Uterus (tissue), 4 donors: ENCODE results near the gene RORB. TPM values are rescaled to one million over a fixed set of nuclear protein-coding genes. Genes with fewer than 3 reads are reported as not detected.

Experiments
- DNase-seq, 2 donors: peaks; one replicate each; pipeline ENCODE4 v3.0.0-alpha.2; 2019 to 2020
- H3K27ac ChIP-seq, 2 donors: fragments of 200-600 bp; sonication (generic); 1 replicate in 1 of 2; 2 replicates in 1 of 2; pipeline ENCODE4 v1.5.1; 2016 to 2018
- H3K27me3 ChIP-seq, 2 donors: fragments of 200-600 bp; sonication (generic); one replicate each; pipeline ENCODE4 v1.5.1; 2018 to 2019; ENCODE audit warnings: control low read depth in 1 of 2
- H3K36me3 ChIP-seq, 2 donors: fragments of 200-600 bp; sonication (generic); one replicate each; pipeline ENCODE4 v1.5.1; 2019; ENCODE audit warnings: control low read depth in 1 of 2
- H3K4me1 ChIP-seq, 2 donors: fragments of 200-600 bp; sonication (generic); one replicate each; pipeline ENCODE4 v1.5.1; 2018 to 2019; ENCODE audit warnings: control low read depth in 1 of 2
- H3K4me3 ChIP-seq, 2 donors: fragments of 200-600 bp; sonication (generic); 1 replicate in 1 of 2; 2 replicates in 1 of 2; pipeline ENCODE4 v1.5.1; 2018 to 2019; ENCODE audit warnings: mild to moderate bottlenecking in 1 of 2
- H3K9me3 ChIP-seq, 2 donors: fragments of 200-600 bp; sonication (generic); one replicate each; pipeline ENCODE4 v1.5.1; 2019; ENCODE audit warnings: control low read depth in 1 of 2
- POLR2A ChIP-seq, 2 donors: fragments of 450-650 bp; IDR thresholded peaks; one replicate each; pipeline ENCODE4 v1.6.1; 2016; ENCODE audit warnings: antibody characterized with exemption in 2 of 2, mild to moderate bottlenecking in 1 of 2, moderate library complexity in 1 of 2
- intact Hi-C: fragments of 100-400 bp; cut with DNase I; formaldehyde crosslinking; loops from one replicate; pipeline ENCODE4 v1.15.1; 2023; ENCODE audit warnings: low total_unique reads
- total RNA-seq, 4 donors: library from RNA; depleted of rRNA in 3 of 4; stranded (reverse); fragments of >200 nt in 3 of 4; gene quantifications; one replicate each; pipeline versions ENCODE4 v1.1.0 to v1.2.4, GENCODE V29; 2014 to 2023
- TF ChIP-seq, protein P1 (sequence below), 4 experiments: fragments of 200-600 bp in 2 of 4; fragments of 450-650 bp in 2 of 4; sonication (generic) in 2 of 4; IDR thresholded peaks; one replicate each; pipeline ENCODE4 v1.5.1; 2016 to 2019; ENCODE audit warnings: antibody characterized with exemption in 4 of 4, mild to moderate bottlenecking in 2 of 4, moderate library complexity in 1 of 4
- donor health status: DM: yes; HTN: yes; CAD: no.

RORB gene
- 10 to 100 TPM in 1 of 4 donors, 1 to 10 TPM in 1, under 1 TPM in 2; under 0.01 to 32.1 (median 0.64) TPM for total RNA-seq

DNA sequence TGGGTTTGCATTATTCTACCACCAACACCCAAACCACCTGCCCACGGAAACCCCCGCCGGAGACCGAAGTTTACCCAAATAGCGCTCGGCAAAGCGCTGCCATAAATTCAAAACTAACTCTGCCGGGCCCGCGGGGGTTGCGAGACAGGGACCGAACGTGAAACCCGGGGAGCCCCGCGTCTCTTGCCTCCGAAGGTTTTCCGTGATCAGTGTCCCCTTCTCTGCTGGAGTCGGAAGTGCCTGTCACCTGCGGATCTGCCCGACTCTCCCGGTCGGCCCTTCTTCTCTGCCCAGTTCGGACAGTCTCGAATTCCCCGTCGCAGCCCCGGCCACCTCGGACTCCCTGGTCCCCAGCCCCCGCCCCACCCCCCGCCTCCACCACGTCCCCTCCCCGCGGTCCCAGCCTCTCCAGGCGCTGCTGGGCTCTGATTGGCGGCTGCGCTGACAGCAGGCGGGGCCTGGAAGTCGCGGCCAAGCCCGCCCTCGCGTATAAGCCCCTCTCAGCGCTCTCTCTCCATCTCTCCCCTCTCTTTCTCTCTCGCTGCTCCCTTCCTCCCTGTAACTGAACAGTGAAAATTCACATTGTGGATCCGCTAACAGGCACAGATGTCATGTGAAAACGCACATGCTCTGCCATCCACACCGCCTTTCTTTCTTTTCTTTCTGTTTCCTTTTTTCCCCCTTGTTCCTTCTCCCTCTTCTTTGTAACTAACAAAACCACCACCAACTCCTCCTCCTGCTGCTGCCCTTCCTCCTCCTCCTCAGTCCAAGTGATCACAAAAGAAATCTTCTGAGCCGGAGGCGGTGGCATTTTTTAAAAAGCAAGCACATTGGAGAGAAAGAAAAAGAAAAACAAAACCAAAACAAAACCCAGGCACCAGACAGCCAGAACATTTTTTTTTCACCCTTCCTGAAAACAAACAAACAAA, at the start of gene RORB:
Gene RORB (plus strand): TSS at position 517 of the 929 bp plus-strand sequence. CDS start 642 bp downstream, outside the sequence.
- TF ChIP-seq POLR2A (IDR thresholded peaks at IDR 0.05), result peak in 1 of 2 donors; percentile 29
- TF ChIP-seq, protein P1, sequence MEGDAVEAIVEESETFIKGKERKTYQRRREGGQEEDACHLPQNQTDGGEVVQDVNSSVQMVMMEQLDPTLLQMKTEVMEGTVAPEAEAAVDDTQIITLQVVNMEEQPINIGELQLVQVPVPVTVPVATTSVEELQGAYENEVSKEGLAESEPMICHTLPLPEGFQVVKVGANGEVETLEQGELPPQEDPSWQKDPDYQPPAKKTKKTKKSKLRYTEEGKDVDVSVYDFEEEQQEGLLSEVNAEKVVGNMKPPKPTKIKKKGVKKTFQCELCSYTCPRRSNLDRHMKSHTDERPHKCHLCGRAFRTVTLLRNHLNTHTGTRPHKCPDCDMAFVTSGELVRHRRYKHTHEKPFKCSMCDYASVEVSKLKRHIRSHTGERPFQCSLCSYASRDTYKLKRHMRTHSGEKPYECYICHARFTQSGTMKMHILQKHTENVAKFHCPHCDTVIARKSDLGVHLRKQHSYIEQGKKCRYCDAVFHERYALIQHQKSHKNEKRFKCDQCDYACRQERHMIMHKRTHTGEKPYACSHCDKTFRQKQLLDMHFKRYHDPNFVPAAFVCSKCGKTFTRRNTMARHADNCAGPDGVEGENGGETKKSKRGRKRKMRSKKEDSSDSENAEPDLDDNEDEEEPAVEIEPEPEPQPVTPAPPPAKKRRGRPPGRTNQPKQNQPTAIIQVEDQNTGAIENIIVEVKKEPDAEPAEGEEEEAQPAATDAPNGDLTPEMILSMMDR (IDR thresholded peaks at IDR 0.05), result no peak
- DNase-seq, result peak in 1 of 2 donors; percentile 46
- H3K9me3 ChIP-seq, result no peaks in the 10 kb centered on the region
- peaks cover 0 to 9% of the 10 kb centered on the region in 2 donors for H3K4me1 ChIP-seq
- H3K27me3 ChIP-seq, result no peaks in the 10 kb centered on the region
- peak within 1 kb of the TSS; percentile 36 to 47 for H3K4me3 ChIP-seq
- intact Hi-C loops, result no loop called here
- H3K27ac ChIP-seq, result no peak within 1 kb of the TSS
- H3K36me3 ChIP-seq, result no peaks in the 10 kb centered on the region

DNA sequence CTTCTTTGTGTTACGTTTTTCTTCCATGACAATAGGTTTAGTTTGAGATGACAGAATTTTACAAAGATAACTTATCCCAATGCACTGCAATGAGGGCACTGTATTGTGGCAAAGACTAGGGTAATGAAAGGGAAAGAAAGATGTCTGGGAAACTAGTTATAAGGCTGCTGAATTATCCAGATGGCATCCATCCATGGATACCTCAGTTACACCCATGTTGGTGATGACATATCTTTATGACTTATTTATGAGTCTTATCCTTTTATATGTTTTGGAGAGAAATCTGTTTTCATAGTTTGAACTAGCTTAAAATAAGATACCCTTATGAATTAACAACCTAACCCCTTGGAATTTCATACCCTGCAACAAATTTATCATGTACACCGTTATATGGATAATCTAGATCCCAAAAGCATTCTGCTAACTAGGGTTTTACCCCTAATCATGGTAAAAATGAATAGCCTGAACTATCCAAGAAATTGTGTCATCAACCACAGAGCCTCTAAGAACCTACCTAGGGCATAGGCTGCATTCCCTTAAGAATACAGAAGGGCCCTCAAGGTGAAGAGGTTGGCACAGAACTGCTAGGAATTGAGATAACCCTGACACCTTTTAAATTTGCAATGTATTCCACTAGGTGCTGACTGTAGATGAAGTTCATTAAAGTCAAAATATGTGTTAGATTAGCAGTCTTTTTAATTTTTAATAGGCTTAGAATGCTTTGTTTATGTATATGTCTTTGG, 49.5 kb upstream of the RORB start:
- no peak for DNase-seq
- intact Hi-C loops, result no loop called here
- Histone ChIP-seq H3K4me1 (no peaks in the 10 kb centered on the region), H3K9me3 (no peaks in the 10 kb centered on the region), H3K4me3 (no peak overlapping the region), H3K36me3 (no peaks in the 10 kb centered on the region), H3K27me3 (no peaks in the 10 kb centered on the region), H3K27ac (no peak overlapping the region)
- no peak for TF ChIP-seq POLR2A (IDR thresholded peaks at IDR 0.05)
- TF ChIP-seq, protein P1 (IDR thresholded peaks at IDR 0.05), result no peak

DNA sequence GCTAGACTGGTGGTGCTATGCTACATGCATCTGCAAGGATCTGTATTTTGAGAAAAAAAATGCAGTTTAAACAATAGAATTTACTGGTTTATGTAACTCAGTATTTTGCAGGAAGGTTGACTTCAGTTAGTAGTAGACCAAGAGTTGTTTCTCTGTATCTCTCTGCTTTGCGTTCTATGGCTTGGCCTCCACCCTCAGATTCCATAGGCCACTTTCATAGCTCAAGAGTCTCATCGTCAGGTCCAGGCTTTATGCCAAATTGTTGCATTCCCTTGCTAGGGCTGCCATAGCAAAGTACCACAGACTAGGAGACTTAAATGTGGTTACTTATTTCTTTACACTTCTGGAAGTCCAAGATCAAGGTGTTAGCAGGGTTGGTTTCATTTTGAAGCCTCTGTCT, 48.1 kb upstream of the RORB start:
- Histone ChIP-seq H3K4me3 (no peak overlapping the region), H3K9me3 (no peaks in the 10 kb centered on the region), H3K4me1 (no peaks in the 10 kb centered on the region), H3K27me3 (no peaks in the 10 kb centered on the region), H3K27ac (no peak overlapping the region), H3K36me3 (no peaks in the 10 kb centered on the region)
- intact Hi-C loops, result no loop called here
- no peak for DNase-seq
- TF ChIP-seq, protein P1 (IDR thresholded peaks at IDR 0.05), result no peak
- TF ChIP-seq POLR2A (IDR thresholded peaks at IDR 0.05), result no peak

DNA sequence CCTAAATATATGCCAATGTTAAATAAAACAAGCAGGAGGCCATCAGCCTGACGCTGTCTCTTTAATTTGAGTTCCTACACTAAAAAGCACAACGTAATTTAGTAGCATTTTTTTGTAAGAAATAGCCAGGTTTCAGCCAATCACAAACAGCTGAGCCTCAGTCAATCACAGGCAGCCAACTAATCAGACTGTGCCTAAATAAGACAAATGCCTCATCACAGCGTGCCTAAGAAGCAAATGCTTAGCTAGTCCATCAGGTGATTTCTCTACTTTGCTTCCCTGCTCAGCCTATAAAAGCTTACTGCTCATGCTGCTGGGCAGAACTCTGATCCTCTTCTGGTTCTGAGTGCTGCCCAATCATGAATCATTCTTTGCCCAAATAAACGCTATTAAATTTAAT, 38.3 kb upstream of the RORB start:
- TF ChIP-seq, protein P1 (IDR thresholded peaks at IDR 0.05), result no peak
- no peak for TF ChIP-seq POLR2A (IDR thresholded peaks at IDR 0.05)
- intact Hi-C loops, result no loop called here
- no peak for DNase-seq
- Histone ChIP-seq H3K4me1 (no peaks in the 10 kb centered on the region), H3K36me3 (no peaks in the 10 kb centered on the region), H3K27me3 (no peaks in the 10 kb centered on the region), H3K4me3 (no peak overlapping the region), H3K27ac (no peak overlapping the region), H3K9me3 (no peaks in the 10 kb centered on the region)

DNA sequence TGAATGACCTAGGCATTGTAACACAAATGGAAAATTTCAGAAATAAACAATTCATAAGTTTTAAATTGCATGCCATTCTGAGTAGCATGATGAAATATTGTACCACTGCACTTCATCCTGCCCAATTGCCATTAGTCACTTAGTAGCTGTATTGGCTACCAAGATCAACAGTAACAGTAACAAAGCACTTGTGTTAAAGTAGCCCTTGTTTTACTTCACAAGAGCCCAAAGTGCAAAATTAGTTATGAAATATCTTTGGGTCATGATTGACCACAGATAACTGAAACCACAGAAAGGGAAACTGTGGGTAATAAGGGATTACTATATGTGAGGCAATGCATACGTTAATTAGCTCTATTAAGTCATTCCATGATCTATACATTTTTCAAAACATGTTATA, 33.3 kb upstream of the RORB start:
- no peaks in the 10 kb centered on the region for H3K36me3 ChIP-seq
- H3K27ac ChIP-seq, result no peak overlapping the region
- intact Hi-C loops, result no loop called here
- no peaks in the 10 kb centered on the region for H3K4me1 ChIP-seq
- H3K4me3 ChIP-seq, result no peak overlapping the region
- no peak for DNase-seq
- no peaks in the 10 kb centered on the region for H3K27me3 ChIP-seq
- H3K9me3 ChIP-seq, result no peaks in the 10 kb centered on the region
- TF ChIP-seq, protein P1 (IDR thresholded peaks at IDR 0.05), result no peak
- no peak for TF ChIP-seq POLR2A (IDR thresholded peaks at IDR 0.05)
